ENCODE results near the gene SRL. TPM values are rescaled to one million over a fixed set of nuclear protein-coding genes. Genes with fewer than 3 reads are reported as not detected.
"Not testable (repeated sequence)": the region's sequence is repeated elsewhere in the genome, so short reads cannot be mapped to it uniquely, and the experiment has no call there.

SRL gene
- total and polyA plus RNA-seq, 2 of the 13 experiments (the other 11 are each of a cell fraction or from before 2014, with no cell fraction given): 0.05 TPM; not detected in 1

- peak; percentile 37; the same call in 1 of the 2 replicates for TF ChIP-seq THRA (CRISPR knock-in tag; IDR thresholded peaks at IDR 0.05; ENCODE audit: borderline replicate concordance)
- TF ChIP-seq GRHL1 (CRISPR knock-in tag; conservative IDR thresholded peaks at IDR 0.05): no peak
- TF ChIP-seq ZNF616 (CRISPR knock-in tag; IDR thresholded peaks at IDR 0.05; ENCODE audit: low read depth): no peak
- TF ChIP-seq ZNF207 (IDR thresholded peaks at IDR 0.05; ENCODE audit: borderline replicate concordance): no peak
- TF ChIP-seq ZFP82 (CRISPR knock-in tag; IDR thresholded peaks at IDR 0.05; ENCODE audit: borderline replicate concordance): no peak
- no peak for TF ChIP-seq ZNF234 (CRISPR knock-in tag; conservative IDR thresholded peaks at IDR 0.05)
- peak; percentile 79 for TF ChIP-seq ARID5B (CRISPR knock-in tag; IDR thresholded peaks at IDR 0.05)
Observed at GRCh38 chr16:4157376-4157825, 84.5 kb downstream of the SRL start (continued).

- H3K27ac ChIP-seq (ENCODE audit: extremely low read length, insufficient read depth, low read length); H4K20me1 ChIP-seq (ENCODE audit: insufficient read depth, low read length); H3K27me3 ChIP-seq (ENCODE audit: control insufficient read depth in 1 of 2, insufficient read depth in 2 of 2, low read length in 2 of 2); intact Hi-C loops (cut with micrococcal nuclease; ENCODE audit: unreplicated experiment); DNase-seq (ENCODE audit: low spot score); H3K9me3 ChIP-seq (ENCODE audit: low read length); in situ Hi-C loops (cut with HindIII; ENCODE audit: extremely low pct_ligation_motif_present, low pct_unique_long_range_greater_than_20kb); H3K4me2 ChIP-seq (ENCODE audit: low read depth, low read length); FAIRE-seq; ATAC-seq; H3K9ac ChIP-seq (ENCODE audit: insufficient read depth, low read depth, low read length); H2AFZ ChIP-seq (ENCODE audit: low read length); BruUV-seq (replicated peaks); CTCF ChIA-PET (ENCODE audit: low intra/inter-chr PET ratio, low total read pairs); H3K36me3 ChIP-seq (replicated peaks in 1 of 2; ENCODE audit: control insufficient read depth in 1 of 2, insufficient read depth in 2 of 2, low read length in 2 of 2); H3K4me3 ChIP-seq (replicated peaks in 1 of 3; ENCODE audit: insufficient read depth in 1 of 3, low read depth in 2 of 3, low read length in 3 of 3); H3K79me2 ChIP-seq (ENCODE audit: insufficient read depth, low read length): not testable (repeated sequence)
- POLR2A ChIA-PET: interaction anchor here (0.7 kb wide), 1 partner anchor 23 kb away, joined by 3 read pairs; no protein-coding TSS in a partner anchor
- WGBS (ENCODE audit: low lambda C conversion rate): 61% methylated on average over 3 of the region's 3 CpGs
- H3K4me1 ChIP-seq (ENCODE audit: insufficient read depth, low read length): peaks cover 49% of the 10 kb centered on the region
Observed at GRCh38 chr16:4156503-4156902, 85.4 kb downstream of the SRL start.

Measured in HepG2 (cell line).